GM21390 (cell line): ENCODE results near the gene STX10.
A peak's percentile ranks its signal among the peaks of the same experiment; 100 is the strongest.

ENCODE experiments used
- ATAC-seq: cut with Tn5 transposase; IDR thresholded peaks from one replicate; pipeline ENCODE4 v1.9.1; 2021; ENCODE audit not compliant: unreplicated experiment

The STX10 gene

DNA sequence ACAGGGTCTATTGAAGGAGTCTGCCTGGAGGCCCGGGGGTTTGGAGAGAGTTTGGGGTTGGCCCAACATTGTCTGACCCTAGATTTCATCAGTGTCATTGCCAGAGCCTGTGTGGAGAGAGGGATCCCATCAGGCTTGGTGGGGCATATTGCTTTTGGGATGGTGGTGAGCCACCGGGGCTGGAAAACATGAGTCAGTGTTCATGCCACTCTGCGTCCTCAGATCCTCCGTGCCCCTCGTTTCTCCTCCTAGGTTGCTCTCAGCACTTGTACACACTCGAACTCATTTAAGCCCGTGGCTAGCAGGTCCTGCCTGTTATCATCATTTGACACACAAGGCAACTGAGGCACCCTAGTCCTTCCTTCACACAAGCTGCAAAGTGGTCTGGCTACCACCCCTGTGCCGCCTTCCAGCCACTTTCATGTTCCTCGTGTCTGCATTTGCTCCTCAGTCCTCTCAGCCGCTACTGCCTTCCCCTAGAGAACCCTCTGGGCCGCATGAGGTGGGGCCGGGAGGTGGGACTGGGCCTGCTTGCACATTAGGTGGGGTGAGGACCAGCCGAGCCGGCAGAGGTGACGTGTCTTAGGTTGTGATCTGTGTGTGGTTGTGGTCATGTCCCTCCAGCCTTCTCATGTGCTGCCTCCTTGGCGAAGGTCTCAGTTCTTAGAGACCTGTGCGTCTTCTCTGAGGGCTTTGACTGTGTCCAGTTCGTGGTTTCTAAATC lies 28.5 kb downstream of the STX10 start:
- no peak for ATAC-seq

GRCh38 chr19:13120817-13121216 lies 29.4 kb downstream of the STX10 start:
- no peak for ATAC-seq

- ATAC-seq: no peak
Observed at GRCh38 chr19:13120031-13120430, 30.1 kb downstream of the STX10 start.

DNA sequence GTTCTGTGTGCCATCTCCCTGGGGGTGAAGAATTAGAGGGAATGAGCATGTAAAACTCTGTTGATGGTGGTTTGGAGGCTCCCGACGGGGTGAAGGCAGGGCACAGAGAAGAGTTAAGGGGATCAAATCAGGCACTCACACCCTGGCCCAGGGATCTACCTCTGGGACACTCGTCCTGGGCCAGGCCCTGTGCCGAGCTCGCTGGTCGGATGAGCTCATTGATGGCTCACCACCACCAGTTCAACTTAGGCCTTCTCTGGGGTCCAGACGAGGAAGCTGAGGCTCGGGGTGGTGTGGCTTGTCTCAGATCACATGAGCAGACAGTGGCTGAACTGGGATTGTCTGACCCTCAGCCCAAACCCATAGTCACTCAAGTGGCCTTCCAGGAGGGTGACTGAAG lies 30.5 kb downstream of the STX10 start:
- no peak for ATAC-seq

DNA sequence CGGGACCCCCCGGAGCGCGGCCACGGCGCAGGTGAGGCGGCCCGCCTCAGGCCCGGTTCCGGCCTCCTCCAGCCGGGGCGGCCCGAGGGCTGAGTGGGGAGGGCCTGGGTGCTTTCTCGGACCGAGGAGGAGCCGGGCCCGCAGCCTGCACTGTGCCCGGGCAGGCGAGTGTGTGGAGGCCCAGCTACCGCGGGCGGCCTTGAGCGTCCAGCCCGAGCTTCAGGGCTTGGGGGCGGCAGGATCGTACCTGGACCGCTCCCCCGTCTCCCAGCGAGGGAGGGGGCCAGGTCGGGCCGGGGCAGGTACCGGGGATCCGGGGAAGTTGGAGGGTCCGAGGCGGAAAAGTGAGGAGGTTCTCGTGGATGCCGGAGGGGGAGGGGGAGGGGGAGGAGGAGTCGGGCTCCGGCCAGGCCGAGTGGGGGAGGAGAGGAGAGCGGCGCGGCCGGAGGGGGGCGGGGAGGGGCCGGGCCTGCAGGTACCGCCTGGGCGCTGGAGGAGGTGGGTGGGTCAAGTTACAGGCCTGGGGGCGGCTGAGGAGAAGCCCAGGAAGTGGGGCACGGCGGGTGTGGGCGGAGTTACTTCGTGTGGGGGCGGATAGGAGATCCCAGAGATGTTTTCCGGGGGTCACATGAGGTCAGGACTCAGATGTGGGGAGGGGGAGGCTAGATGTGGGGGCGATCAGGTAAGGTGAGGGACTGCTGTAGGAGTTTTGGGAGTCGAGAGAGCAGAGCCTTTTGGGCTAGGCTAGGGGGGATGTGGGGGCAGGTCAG lies 31.6 kb downstream of the STX10 start:
- peak; percentile 3 for ATAC-seq

- peak; percentile 55 for ATAC-seq
Observed at GRCh38 chr19:13117772-13118423, 32.3 kb downstream of the STX10 start, which contains the start of gene NACC1. TSS of gene NACC1 (plus strand) at chr19:13118264. CDS start at chr19:13135208, 16,944 bp downstream.

GRCh38 chr19:13117176-13117771 lies 32.9 kb downstream of the STX10 start:
- ATAC-seq: no peak

- no peak for ATAC-seq
Observed at GRCh38 chr19:13116282-13117175, 33.6 kb downstream of the STX10 start, which contains the start of gene TRMT1. TSS of gene TRMT1 (minus strand) at chr19:13116740. CDS start at chr19:13116399, 341 bp downstream.

GRCh38 chr19:13115936-13116281 lies 34.3 kb downstream of the STX10 start:
- no peak for ATAC-seq

- no peak for ATAC-seq
Observed at GRCh38 chr19:13112555-13112954, 37.6 kb downstream of the STX10 start.

DNA sequence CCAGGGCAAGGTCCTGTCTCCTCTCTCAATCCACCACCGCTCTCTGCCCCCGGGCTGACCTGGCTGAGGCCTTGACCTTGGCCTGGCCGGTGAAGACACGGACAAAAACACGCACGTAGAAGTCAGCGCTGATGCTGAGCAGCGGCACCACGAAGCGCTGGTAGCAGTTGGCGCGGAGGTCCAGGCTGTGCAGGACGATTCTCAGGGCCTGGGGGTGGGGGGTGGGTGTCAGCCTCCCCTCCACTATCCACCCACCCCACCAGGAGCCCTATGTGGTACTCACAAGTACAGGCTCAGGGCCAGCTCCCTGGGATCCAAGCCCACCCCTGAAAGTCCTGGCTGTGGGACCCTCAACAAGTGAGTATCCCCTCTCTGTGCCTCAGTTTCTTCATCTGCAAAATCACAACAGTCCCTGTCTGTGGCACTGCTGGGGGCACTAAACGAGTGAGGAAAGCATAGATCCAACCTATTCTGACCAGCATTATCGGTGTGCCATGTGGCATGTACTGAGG lies 40.0 kb downstream of the STX10 start:
- ATAC-seq: no peak

GRCh38 chr19:13109361-13110098 lies 40.6 kb downstream of the STX10 start:
- ATAC-seq: no peak

- no peak for ATAC-seq
Observed at GRCh38 chr19:13104848-13105711, 45.1 kb downstream of the STX10 start.

GRCh38 chr19:13104360-13104847 lies 45.8 kb downstream of the STX10 start:
- no peak for ATAC-seq

DNA sequence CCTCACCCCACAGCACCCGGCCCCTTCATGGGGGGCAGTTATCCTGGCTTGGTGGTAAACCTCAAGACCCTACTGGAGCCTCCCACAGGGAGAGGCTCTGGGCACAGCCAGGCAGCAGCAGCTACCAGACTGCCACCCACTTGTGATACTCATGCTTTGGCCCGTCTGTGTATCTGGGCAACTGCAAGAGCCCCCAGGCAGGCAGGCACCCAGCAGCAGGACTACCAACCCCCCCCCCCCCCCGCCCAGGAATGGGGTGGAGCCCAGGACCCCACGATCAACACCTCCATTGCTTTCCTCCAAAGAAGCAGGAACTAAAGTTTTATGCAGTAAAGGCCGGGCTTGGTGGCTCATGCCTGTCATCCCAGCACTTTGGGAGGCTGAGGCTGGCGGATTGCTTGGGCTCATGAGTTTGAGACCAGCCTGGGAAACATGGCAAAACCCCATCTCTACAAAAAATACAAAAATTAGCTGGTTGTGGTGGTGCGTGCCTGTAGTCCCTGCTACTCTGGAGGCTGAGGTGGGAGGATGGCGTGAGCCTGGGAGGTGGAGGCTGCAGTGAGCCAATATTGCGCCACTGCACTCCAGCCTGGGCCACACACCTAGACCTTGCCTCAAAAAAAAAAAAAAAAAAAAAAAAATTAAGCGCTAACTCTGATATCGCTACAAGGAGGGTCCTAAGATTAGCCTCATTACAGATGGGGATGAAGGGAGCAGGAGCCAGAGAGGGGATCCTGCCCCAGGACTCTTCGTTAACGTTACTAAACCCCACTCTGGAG lies 46.4 kb downstream of the STX10 start:
- ATAC-seq: no peak

DNA sequence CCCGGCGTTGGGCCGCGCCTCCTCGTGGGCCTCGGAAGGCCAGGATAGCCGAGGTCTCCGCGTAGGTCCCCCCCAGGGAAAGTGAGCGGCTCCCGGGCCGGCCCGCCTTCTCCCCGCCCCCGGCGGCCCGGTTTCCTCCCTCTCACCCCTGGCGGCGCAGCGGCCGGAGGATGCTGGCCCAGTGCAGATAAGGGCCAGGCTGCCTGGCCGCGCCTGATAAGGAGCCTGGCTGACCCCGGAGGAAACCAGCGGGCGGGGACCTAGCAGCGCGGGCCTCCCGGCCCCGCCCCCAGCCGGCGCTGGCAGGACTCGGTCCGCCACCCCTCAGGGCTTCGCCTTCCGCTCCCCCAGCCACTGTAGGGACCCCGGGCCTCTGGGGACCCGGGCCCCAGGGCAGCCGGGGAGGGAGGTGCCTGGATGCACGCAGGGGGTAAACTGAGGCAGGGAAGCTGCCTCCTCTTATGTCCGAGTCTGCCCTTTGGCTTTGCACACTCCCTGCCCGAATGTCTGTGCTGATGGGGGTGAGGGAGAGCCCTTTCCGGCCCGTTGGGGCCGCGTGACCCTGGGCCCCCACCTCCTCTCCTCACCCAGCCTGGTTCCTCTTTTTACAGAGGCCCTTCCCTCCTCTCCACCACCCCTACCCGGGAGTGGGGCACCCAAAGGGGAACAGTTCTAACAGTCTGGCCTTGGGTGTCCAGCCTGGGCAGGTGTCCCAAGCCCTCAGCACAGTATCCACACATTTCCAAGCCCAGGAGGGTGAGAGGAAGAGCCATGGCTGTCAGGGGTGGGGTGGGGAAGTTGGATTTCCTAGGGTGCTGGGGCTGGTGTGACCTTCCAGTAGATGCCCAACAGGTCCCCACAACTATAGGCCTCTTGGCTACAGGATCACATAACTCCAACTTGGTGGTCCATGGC lies 47.3 kb downstream of the STX10 start, which contains the start of gene LYL1:
Gene LYL1 (minus strand): TSS at position 193 of the 915 bp plus-strand sequence. CDS start 1,687 bp downstream, outside the sequence.
- no peak for ATAC-seq

DNA sequence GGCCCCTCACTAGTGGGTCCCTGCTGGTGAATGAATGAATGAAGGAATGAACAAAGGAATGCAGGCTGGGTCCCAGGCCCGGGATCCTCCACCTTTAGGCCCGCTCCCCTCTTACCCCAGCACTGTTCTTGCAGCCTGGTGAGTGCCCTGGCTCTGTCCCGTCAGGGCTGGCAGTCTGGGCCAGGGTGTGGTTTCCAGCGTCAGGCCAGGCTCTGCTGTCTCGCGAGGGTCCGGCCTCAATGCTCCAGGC lies 47.8 kb downstream of the STX10 start:
- ATAC-seq: no peak
